22Rv1 (cell line): ENCODE measurements around the gene PSD4.
A peak's percentile ranks its signal among the peaks of the same experiment; 100 is the strongest.

ENCODE experiments used
- H3K27ac ChIP-seq: fragments of 450-650 bp; 2 replicates; pipeline ENCODE4 v1.5.1; 2017
- ZFX ChIP-seq: fragments of 450-650 bp; IDR thresholded peaks from 2 replicates; pipeline ENCODE4 v1.6.1; 2017; ENCODE audit warnings: antibody characterized with exemption, borderline replicate concordance
- TF ChIP-seq, protein P1 (sequence below): fragments of 450-650 bp; IDR thresholded peaks from 2 replicates; pipeline ENCODE4 v1.5.1; 2017; ENCODE audit warnings: mild to moderate bottlenecking

The PSD4 gene

DNA sequence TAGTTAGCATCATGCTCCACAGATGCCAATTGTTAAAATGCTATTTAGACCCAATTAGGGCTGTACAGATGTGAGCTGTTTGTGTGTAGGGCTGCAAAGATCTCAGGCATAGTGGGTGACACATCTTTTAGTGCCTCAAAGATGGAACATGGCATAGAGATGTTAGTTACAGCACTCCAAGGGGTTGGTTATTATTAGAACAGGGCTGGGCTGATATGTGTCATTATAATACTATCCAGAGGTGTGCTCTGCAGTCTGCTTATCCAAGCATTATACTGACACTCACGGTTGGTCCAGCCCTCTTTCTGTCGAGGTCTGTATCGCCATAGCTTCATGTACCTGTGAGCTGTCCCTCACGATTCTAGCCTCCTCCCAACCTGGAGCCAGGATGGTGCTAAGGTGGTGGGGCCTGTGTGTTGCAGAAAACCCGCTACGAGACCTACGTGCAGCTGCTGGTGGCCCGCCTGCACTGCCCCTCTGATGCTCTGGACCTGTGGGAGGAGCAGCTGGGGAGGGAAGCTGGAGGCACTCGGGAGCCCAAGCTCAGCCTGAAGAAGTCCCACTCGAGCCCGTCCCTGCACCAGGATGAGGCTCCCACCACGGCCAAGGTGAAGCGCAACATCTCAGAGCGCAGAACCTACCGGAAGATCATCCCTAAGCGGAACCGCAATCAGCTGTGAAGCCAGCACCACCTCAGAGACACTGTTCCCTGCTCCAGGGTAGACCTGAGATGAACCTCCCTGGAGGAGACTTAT is 27.1 kb downstream of the PSD4 start:
- TF ChIP-seq, protein P1, sequence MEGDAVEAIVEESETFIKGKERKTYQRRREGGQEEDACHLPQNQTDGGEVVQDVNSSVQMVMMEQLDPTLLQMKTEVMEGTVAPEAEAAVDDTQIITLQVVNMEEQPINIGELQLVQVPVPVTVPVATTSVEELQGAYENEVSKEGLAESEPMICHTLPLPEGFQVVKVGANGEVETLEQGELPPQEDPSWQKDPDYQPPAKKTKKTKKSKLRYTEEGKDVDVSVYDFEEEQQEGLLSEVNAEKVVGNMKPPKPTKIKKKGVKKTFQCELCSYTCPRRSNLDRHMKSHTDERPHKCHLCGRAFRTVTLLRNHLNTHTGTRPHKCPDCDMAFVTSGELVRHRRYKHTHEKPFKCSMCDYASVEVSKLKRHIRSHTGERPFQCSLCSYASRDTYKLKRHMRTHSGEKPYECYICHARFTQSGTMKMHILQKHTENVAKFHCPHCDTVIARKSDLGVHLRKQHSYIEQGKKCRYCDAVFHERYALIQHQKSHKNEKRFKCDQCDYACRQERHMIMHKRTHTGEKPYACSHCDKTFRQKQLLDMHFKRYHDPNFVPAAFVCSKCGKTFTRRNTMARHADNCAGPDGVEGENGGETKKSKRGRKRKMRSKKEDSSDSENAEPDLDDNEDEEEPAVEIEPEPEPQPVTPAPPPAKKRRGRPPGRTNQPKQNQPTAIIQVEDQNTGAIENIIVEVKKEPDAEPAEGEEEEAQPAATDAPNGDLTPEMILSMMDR, result no peak
- no peak for TF ChIP-seq ZFX

DNA sequence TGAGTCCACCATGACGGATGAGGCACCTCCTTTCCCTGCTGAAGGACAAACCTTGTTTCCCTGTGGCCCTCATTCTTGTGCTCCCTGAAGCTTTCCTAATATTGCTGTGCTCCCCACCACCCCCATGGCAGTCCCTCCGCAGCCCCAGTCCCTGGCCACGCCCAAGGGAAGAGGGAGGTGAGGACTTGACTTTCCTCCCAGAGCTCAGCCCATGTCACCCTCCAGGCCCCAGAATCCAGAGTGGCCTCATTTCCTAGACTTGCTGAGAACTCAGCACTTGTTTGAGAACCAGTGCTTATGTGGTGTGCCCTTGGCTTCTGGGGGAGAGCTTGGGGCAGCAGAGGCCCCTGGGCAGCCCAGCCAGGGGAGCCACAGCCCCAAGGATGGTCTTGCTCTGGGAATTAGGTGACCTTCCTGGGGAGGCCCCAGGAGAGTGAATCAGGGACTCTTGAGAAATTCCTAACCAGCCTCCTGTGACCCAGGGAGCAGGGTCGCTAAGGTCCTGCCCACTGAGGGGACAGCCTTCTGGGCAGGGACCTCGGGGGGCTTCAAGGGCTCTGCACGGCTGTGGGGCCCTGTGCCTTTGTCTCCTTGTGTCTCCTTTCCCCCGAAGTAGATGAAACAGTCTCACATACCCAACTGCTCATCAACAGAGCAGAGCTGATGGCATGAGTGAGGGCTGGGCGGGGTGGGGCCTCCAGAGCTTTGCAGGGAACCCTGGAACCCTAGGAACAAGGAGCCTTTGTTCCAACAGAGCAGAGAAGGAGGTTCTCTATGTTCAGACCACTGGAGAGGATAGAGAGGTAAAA is 27.9 kb downstream of the PSD4 start:
- no peak overlapping the region for H3K27ac ChIP-seq
- TF ChIP-seq ZFX, result no peak
- TF ChIP-seq, protein P1, result no peak

More for the DNA sequence above, 27.1 kb downstream of the PSD4 start:
- H3K27ac ChIP-seq, result peak overlapping the region; percentile 91; the same call in 1 of the 2 replicates

DNA sequence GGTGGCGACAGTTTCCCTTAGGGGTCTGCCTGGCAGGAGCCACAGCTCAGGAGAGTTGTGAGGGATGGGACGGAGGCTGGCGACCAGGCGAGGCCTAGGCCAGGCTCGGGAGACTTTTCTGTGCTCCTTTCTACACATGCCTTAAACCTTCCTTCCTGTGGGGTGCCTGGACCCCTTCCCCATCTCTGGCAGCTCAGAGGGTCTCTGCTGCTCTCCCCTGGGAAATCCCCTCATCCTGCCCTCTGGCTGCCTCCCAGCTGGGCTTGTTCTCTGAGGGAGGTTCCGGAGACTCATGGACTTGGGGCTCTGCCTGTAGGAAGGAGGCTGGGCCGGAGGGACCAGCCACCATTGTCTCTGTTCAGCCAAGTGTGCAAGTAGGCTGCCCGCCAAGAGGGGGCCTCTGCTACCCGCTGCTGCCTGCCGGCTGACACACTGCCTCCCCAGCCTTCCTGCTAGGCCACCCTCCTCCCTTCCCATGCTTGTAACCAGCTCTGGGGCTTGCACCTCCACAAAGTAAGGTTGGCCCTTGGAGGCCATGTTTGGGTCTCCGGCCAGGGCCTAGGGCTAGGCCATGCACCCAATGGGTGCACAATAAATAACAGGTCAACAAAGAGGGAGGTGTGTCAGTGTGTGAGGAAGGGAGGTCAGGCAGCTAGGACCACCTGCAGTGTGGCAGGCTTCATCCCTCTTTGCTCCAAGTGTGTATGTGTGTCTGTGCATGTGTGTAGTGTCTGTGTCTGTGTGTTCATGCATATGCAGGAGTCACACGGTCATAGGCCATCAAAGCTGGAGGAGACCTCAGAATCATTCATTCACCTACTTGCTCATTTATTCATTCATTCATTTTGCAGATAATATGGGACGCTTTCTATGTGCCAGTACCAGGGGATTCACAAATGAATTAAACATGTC is 28.8 kb downstream of the PSD4 start:
- no peak overlapping the region; the same call in 1 of the 2 replicates for H3K27ac ChIP-seq
- TF ChIP-seq ZFX, result no peak
- TF ChIP-seq, protein P1, result no peak

GRCh38 chr2:113203217-113203530 is 29.4 kb downstream of the PSD4 start:
- H3K27ac ChIP-seq, result no peak overlapping the region; the same call in 1 of the 2 replicates

GRCh38 chr2:113203901-113204519 is 30.2 kb downstream of the PSD4 start:
- peak overlapping the region; percentile 34; the same call in 1 of the 2 replicates for H3K27ac ChIP-seq
- no peak for TF ChIP-seq ZFX
- TF ChIP-seq, protein P1, result peak; percentile 87

More at GRCh38 chr2:113203217-113203530, 29.4 kb downstream of the PSD4 start:
- no peak for TF ChIP-seq ZFX
- TF ChIP-seq, protein P1, result no peak

DNA sequence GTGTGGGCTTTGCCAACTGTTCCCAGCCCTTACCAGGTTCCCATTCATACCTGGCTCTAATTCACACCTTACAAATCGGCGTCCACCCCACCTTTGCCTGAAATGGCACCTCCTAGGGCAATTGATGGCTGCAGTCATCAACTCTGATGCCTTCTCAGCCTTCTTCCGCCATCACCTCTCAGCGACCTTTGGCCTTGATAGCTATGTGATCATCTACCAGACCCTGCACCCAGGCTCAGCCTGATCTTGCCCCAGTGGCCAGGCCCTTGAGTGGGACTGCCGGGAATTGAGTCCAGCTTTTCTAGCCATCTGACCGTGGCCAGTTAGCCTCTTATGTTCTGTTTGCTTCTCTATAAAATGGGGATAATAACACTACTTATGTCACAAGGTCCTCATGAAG is 32.5 kb downstream of the PSD4 start:
- no peak for TF ChIP-seq ZFX
- TF ChIP-seq, protein P1, result no peak

More for the DNA sequence above, 32.5 kb downstream of the PSD4 start:
- H3K27ac ChIP-seq, result 0 out of 2 replicates have a peak overlapping the region, but pooled peaks have one; percentile 7
